ENCODE results near the gene CHD3. TPM values are rescaled to one million over a fixed set of nuclear protein-coding genes. Genes with fewer than 3 reads are reported as not detected.

The CHD3 gene
- 103 and 111 TPM in 2 replicates for total RNA-seq

- TF ChIP-seq, protein P1, sequence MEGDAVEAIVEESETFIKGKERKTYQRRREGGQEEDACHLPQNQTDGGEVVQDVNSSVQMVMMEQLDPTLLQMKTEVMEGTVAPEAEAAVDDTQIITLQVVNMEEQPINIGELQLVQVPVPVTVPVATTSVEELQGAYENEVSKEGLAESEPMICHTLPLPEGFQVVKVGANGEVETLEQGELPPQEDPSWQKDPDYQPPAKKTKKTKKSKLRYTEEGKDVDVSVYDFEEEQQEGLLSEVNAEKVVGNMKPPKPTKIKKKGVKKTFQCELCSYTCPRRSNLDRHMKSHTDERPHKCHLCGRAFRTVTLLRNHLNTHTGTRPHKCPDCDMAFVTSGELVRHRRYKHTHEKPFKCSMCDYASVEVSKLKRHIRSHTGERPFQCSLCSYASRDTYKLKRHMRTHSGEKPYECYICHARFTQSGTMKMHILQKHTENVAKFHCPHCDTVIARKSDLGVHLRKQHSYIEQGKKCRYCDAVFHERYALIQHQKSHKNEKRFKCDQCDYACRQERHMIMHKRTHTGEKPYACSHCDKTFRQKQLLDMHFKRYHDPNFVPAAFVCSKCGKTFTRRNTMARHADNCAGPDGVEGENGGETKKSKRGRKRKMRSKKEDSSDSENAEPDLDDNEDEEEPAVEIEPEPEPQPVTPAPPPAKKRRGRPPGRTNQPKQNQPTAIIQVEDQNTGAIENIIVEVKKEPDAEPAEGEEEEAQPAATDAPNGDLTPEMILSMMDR (IDR thresholded peaks at IDR 0.05; ENCODE audit: insufficient read depth, low read depth, low read length): no peak
- peak within 1 kb of the TSS; percentile 60 for H3K4me3 ChIP-seq (ENCODE audit: low read depth, low read length)
- DNase-seq (ENCODE audit: low read depth): peak; percentile 47
These were observed at the start of gene CHD3 for GRCh38 chr17:7888184-7888920. Gene CHD3 (plus strand): TSS chr17:7888789. CDS start chr17:7889001, 212 bp downstream.

DNA sequence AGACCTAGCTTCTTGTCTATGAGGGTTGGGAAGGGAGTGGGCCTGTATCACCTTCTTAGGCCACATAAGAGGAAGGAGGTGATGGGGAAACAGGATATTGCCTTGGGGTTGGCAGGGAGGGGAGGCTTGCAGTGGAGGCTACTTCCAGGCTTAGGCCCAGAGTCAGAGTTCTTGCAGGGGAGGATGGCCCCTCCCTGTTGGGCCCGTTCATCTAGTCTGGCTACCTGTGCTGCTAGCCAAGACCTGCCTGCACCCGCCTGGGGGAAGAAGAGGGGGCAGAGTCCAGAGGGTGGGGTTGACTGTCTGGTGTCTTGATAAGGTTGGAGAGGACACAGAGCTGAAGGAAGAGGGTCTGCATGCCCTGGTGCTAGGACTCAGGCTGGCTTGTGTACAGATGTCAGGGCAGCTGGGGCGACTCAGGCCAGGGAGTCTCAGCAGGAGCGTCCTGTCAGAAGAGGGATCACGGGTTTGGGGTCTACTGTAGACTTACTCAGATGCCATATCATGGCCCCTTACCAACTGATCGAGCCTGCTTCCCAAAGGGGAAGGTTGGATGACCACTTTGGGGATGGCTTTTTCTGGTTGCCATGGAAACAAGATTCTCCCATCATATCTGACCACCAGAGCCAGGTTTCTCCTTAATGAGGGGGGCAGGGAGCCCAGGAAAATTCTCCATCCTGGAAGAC lies 49.3 kb upstream of the CHD3 start:
- peak; percentile 20 for DNase-seq (ENCODE audit: low read depth)
- peak overlapping the region; percentile 80 for H3K4me3 ChIP-seq (ENCODE audit: low read depth, low read length)
- TF ChIP-seq, protein P1 (IDR thresholded peaks at IDR 0.05; ENCODE audit: insufficient read depth, low read depth, low read length): no peak

GRCh38 chr17:7839876-7840261 lies 48.7 kb upstream of the CHD3 start:
- TF ChIP-seq, protein P1 (IDR thresholded peaks at IDR 0.05; ENCODE audit: insufficient read depth, low read depth, low read length): no peak
- H3K4me3 ChIP-seq (ENCODE audit: low read depth, low read length): no peak overlapping the region
- DNase-seq (ENCODE audit: low read depth): peak; percentile 23

GRCh38 chr17:7840441-7840840 lies 48.1 kb upstream of the CHD3 start:
- DNase-seq (ENCODE audit: low read depth): no peak
- TF ChIP-seq, protein P1 (IDR thresholded peaks at IDR 0.05; ENCODE audit: insufficient read depth, low read depth, low read length): no peak
- H3K4me3 ChIP-seq (ENCODE audit: low read depth, low read length): no peak overlapping the region

DNA sequence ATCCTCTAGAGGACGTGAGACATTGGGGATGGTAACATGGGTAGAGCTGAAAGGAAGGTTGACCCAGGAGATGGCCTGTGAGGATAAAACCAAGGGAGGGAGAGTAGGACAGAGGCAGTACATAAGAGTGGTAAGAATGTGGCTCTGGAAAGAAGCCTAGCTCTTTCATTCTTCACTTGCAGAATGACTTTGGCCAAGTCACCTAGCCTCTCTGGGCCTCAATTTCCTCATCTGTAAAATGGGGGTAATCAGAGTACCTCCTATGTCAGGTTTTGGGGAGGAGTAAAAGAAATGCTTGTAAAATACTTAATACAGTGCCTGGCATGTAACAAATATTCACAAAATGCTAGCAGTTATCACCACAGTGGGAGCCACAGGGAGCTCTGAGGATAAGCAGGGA lies 47.7 kb upstream of the CHD3 start:
- TF ChIP-seq, protein P1 (IDR thresholded peaks at IDR 0.05; ENCODE audit: insufficient read depth, low read depth, low read length): no peak
- peak overlapping the region; percentile 79 for H3K4me3 ChIP-seq (ENCODE audit: low read depth, low read length)
- no peak for DNase-seq (ENCODE audit: low read depth)

GRCh38 chr17:7841396-7841914 lies 47.1 kb upstream of the CHD3 start:
- TF ChIP-seq, protein P1 (IDR thresholded peaks at IDR 0.05; ENCODE audit: insufficient read depth, low read depth, low read length): no peak
- peak; percentile 90 for DNase-seq (ENCODE audit: low read depth)
- peak overlapping the region; percentile 79 for H3K4me3 ChIP-seq (ENCODE audit: low read depth, low read length)
